NCI-H446 (cell line): ENCODE measurements around the gene COL1A1.

Experiments used
- DNase-seq, 2 experiments: peaks; one replicate each; lab custom pipeline; 2025; lab: John Stamatoyannopoulos, UW

Gene COL1A1

GRCh38 chr17:50186661-50187393 lies 14.6 kb downstream of the COL1A1 start:
- DNase-seq: no peak

GRCh38 chr17:50185631-50186471 lies 15.6 kb downstream of the COL1A1 start:
- DNase-seq: no peak

GRCh38 chr17:50184611-50185398 lies 16.6 kb downstream of the COL1A1 start:
- DNase-seq: no peak

- DNase-seq: no peak
Measured at GRCh38 chr17:50184064-50184463, 17.4 kb downstream of the COL1A1 start.

- DNase-seq: no peak
Measured at GRCh38 chr17:50183421-50183994, 17.9 kb downstream of the COL1A1 start.

GRCh38 chr17:50182783-50183420 lies 18.5 kb downstream of the COL1A1 start:
- no peak for DNase-seq

- no peak for DNase-seq
Measured at GRCh38 chr17:50181591-50182560, 19.6 kb downstream of the COL1A1 start.

GRCh38 chr17:50181144-50181543 lies 20.3 kb downstream of the COL1A1 start:
- DNase-seq: no peak

GRCh38 chr17:50180620-50181019 lies 20.8 kb downstream of the COL1A1 start:
- DNase-seq: no peak

- DNase-seq: no peak
Measured at GRCh38 chr17:50180111-50180510, 21.3 kb downstream of the COL1A1 start.

- peak in 1 of 2 experiments; percentile 61 for DNase-seq
Measured at GRCh38 chr17:50177983-50178834, 23.2 kb downstream of the COL1A1 start.

- DNase-seq: no peak
Measured at GRCh38 chr17:50177476-50177875, 24.0 kb downstream of the COL1A1 start.

- no peak for DNase-seq
Measured at GRCh38 chr17:50176559-50177357, 24.7 kb downstream of the COL1A1 start.

GRCh38 chr17:50175035-50175807 lies 26.2 kb downstream of the COL1A1 start:
- no peak for DNase-seq

- no peak for DNase-seq
Measured at GRCh38 chr17:50174444-50174843, 27.0 kb downstream of the COL1A1 start.

GRCh38 chr17:50173335-50173941 lies 28.0 kb downstream of the COL1A1 start:
- DNase-seq: no peak

GRCh38 chr17:50172936-50173334 lies 28.5 kb downstream of the COL1A1 start:
- DNase-seq: no peak
